Ascending aorta (tissue), 2 donors: ENCODE results near the gene ADORA1. TPM values are rescaled to one million over a fixed set of nuclear protein-coding genes. Genes with fewer than 3 reads are reported as not detected.

ENCODE experiments used
- DNase-seq, 2 donors: peaks; one replicate each; pipeline ENCODE4 v3.0.0-alpha.2; 2019; ENCODE audit warnings: low spot score in 2 of 2
- H3K27ac ChIP-seq, 2 donors: fragments of 200-600 bp; sonication (generic); one replicate each; pipeline ENCODE4 v1.5.1; 2016 to 2017; ENCODE audit warnings: mild to moderate bottlenecking in 1 of 2
- H3K27me3 ChIP-seq: fragments of 200-600 bp; sonication (generic); one replicate; pipeline ENCODE4 v1.5.1; 2017
- H3K36me3 ChIP-seq, 2 donors: fragments of 200-600 bp; sonication (generic); one replicate each; pipeline ENCODE4 v1.5.1; 2016
- H3K4me1 ChIP-seq, 2 donors: fragments of 200-600 bp; sonication (generic); one replicate each; pipeline ENCODE4 v1.5.1; 2016 to 2017; ENCODE audit warnings: mild to moderate bottlenecking in 1 of 2
- H3K4me3 ChIP-seq, 2 donors: fragments of 200-600 bp; sonication (generic); one replicate each; pipeline ENCODE4 v1.5.1; 2016 to 2017; ENCODE audit warnings: mild to moderate bottlenecking in 1 of 2
- H3K9me3 ChIP-seq, 2 donors: fragments of 200-600 bp; sonication (generic); one replicate each; pipeline ENCODE4 v1.5.1; 2016
- CTCF ChIP-seq, 3 experiments: fragments of 200-600 bp in 2 of 3; fragments of 450-650 bp in 1 of 3; sonication (generic) in 2 of 3; IDR thresholded peaks; one replicate each; pipeline ENCODE4 v1.5.1; 2016 to 2019; ENCODE audit warnings: antibody characterized with exemption in 3 of 3, mild to moderate bottlenecking in 1 of 3, moderate library complexity in 1 of 3
- intact Hi-C: fragments of 100-400 bp; cut with DNase I; formaldehyde crosslinking; loops from one replicate; pipeline ENCODE4 v1.15.1; 2023
- total RNA-seq: library from RNA; depleted of rRNA; stranded (reverse); fragments of >200 nt; gene quantifications from one replicate; pipeline ENCODE4 v1.1.0, GENCODE V29; 2016

Gene ADORA1
- total RNA-seq, 1 donor from 2014 or later: 2.0 TPM

DNA sequence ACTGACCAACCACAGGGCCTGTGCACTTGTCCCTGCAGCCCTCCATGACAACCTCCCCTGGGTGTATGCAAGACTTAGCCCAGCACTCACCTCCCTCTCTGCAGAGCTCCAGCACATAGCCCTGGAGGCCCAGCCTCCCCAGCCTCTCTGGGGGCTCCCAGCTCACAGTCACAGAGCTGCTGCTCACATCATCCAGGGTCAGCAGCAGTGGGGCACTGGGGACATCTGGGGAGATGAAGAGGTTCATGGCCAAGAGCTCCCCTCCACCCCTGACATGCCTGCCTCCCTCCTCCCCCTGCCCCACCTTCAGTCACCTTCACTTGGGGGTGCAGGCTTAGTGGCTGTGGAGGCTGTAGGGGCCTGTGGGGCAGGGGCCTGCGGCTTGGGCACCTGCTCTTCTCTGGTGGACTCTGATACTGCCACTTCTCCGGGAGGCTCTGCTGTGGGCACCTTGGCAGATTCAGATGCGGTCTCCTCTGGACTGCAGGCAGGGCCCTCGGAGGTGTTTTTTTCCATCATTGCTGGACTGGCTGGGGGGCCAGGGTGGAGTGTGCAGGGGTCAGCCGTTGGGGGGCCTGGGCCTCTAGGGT is 47.8 kb downstream of the ADORA1 start, which contains the start of gene MYBPH:
MYBPH (minus strand) TSS at position 590 of the 590 bp plus-strand sequence; CDS start at position 519, 71 bp downstream.
- Histone ChIP-seq H3K27ac (no peak within 1 kb of the TSS), H3K27me3 (no peaks in the 10 kb centered on the region), H3K36me3 (no peaks in the 10 kb centered on the region), H3K9me3 (no peaks in the 10 kb centered on the region), H3K4me3 (no peak within 1 kb of the TSS), H3K4me1 (no peaks in the 10 kb centered on the region)
- no peak for DNase-seq
- no peak for TF ChIP-seq CTCF (IDR thresholded peaks at IDR 0.05)
- intact Hi-C loops: no loop called here

- no peak for TF ChIP-seq CTCF (IDR thresholded peaks at IDR 0.05)
- no peaks in the 10 kb centered on the region for H3K9me3 ChIP-seq
- H3K4me1 ChIP-seq: no peaks in the 10 kb centered on the region
- intact Hi-C loops: no loop called here
- no peaks in the 10 kb centered on the region for H3K27me3 ChIP-seq
- DNase-seq: no peak
- H3K4me3 ChIP-seq: no peak overlapping the region
- H3K36me3 ChIP-seq: no peaks in the 10 kb centered on the region
- H3K27ac ChIP-seq: no peak overlapping the region
Measured at GRCh38 chr1:203175827-203176241, 48.3 kb downstream of the ADORA1 start.

DNA sequence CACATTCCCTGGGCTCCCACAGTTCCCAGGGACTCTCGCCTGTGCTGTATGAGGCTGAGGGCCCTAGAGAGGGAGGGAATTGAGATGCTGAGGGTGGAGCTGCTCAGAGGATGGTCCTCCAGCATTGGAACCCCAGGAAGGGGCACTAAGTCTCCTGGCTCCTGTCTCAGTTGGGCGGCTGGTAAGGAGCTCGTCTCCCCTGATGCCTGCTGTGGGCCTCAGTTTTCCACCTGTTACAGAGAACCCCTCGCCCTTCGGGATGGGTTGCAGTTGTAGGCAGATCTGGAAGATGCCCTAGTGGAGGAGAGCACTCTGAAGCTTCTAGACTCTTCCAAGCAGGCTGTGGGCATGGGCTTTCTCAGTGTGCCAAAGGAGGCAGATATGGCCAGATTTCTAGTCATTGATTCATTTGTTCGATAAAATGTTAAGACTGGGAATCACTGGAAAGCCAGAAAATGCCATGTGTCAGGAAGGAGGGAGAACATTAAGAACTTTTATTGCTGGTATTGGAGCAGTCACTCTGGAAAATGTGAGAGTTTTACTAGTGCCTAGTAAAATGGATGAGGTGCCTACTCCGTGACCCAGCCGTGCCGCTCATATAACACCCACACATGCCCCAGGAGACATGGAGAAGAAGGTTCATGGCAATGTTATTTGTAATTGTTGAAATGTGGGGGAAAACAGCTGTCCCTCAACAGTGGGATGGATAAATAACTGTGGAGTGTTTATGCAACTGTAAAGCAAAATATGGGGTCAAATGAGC is 48.9 kb downstream of the ADORA1 start:
- no peak for DNase-seq
- no peaks in the 10 kb centered on the region for H3K9me3 ChIP-seq
- intact Hi-C loops: no loop called here
- H3K27me3 ChIP-seq: no peaks in the 10 kb centered on the region
- TF ChIP-seq CTCF (IDR thresholded peaks at IDR 0.05): no peak
- H3K4me1 ChIP-seq: no peaks in the 10 kb centered on the region
- no peaks in the 10 kb centered on the region for H3K36me3 ChIP-seq
- H3K27ac ChIP-seq: no peak overlapping the region
- H3K4me3 ChIP-seq: no peak overlapping the region

DNA sequence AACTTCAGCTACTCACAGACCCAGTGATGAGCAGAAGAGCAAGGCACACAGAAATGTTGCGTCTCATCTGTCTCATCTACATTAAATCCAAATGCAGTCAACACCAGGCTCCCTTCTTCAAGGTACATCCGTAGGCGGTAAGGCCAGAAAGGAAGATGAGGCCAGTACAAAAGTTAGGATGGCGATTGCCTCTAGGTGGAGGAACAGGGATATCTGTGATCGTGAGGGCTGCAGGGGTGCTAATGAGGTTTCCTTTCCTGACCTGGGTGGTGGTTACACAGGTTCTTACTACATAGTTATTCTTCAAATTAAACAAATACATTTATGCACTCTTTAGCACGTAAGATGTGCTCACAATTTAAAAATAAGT is 49.5 kb downstream of the ADORA1 start:
- Histone ChIP-seq H3K4me1 (no peaks in the 10 kb centered on the region), H3K9me3 (no peaks in the 10 kb centered on the region), H3K36me3 (no peaks in the 10 kb centered on the region), H3K27me3 (no peaks in the 10 kb centered on the region), H3K4me3 (no peak overlapping the region), H3K27ac (no peak overlapping the region)
- intact Hi-C loops: no loop called here
- DNase-seq: no peak
- no peak for TF ChIP-seq CTCF (IDR thresholded peaks at IDR 0.05)

GRCh38 chr1:203177470-203178039 is 50.0 kb downstream of the ADORA1 start:
- no peak for DNase-seq
- no peak overlapping the region for H3K4me3 ChIP-seq
- no peak overlapping the region for H3K27ac ChIP-seq
- TF ChIP-seq CTCF (IDR thresholded peaks at IDR 0.05): no peak
- no peaks in the 10 kb centered on the region for H3K36me3 ChIP-seq
- H3K9me3 ChIP-seq: no peaks in the 10 kb centered on the region
- no peaks in the 10 kb centered on the region for H3K4me1 ChIP-seq
- H3K27me3 ChIP-seq: no peaks in the 10 kb centered on the region
- intact Hi-C loops: no loop called here
